NCI-H2081 treated with DMSO at 0.1 percent for 48 hours (cell line): Measurements from ENCODE around the gene GUCY2F.
A peak's percentile ranks its signal among the peaks of the same experiment; 100 is the strongest.

Experiments used
- DNase-seq: peaks from one replicate; lab custom pipeline; 2025; lab: John Stamatoyannopoulos, UW

Gene GUCY2F

DNA sequence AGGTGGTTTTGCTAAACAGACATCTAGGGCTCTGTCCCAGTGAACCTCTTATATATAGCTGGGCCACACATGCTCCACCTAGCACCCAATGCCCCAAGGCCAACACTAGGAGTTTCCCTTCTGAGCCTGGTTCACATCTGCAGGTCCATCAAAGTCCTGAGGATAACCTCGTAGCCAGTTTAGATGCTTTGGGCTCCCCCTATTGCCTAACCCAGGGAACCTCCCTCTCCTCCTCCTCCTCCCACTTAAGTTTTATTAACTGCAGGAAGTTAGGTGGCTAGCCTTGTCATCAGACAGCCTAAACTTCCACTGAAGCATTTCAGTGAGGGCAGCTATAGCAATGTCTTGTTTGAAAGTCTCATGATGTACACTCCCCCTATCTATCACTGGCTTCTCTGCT, 88.0 kb downstream of the GUCY2F start:
- no peak for DNase-seq

DNA sequence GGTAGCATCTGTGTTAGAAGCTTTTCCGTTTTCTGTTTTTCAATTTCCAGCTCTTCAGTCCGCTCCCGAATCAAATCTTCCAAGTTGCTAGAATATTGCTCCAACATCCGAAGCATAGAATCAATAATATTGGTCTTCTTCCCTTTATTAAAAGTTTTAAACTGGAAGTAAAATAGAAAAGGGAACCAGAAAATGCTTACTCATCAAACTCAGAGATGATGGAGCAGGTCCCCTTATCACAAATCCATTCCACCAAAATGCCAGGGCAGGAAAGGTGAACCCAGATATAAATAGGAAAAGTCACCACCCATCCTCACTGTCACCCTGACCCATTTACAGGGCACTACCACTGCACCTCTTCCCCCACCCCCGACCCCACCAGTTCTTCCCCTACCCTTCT, 89.0 kb downstream of the GUCY2F start:
- DNase-seq = no peak

DNA sequence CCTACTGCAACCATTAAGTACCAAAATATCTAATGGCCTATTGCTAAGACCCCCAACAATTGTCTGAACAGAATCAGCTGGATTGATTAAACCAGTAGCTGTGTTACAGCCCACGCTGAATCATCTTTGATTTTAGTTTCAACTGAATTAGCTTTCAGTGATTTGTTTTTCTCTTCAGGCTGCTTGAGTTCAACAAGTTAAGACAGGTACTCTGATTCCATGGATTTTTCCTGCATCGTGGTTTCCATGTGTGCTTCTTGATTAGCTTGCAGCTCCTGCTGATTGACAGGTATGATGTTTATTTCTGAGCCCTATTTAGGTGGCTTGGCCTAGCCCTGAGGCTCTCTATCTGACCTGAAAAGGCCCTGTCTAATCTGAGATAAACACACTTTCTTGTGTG, 91.3 kb downstream of the GUCY2F start:
- DNase-seq = no peak

DNA sequence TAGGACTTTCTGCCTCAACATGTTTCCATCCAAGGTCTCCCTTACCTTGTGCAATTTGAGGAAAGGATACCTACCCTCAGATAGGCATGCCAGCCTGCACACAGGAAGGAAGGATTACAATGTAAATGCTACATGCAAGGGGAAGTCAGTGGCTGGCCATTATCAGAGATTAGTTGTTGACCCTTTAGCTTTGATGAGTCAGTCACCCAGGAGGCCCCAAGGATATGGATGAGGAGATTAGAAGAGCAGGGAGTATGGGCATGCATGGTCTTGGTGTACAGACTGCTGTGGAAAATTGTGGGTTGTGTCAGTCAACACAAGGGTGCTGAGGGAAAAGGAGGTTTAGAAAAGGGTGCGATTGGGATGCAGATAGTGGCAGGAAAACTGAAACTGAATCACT, 92.0 kb downstream of the GUCY2F start:
- no peak for DNase-seq

DNA sequence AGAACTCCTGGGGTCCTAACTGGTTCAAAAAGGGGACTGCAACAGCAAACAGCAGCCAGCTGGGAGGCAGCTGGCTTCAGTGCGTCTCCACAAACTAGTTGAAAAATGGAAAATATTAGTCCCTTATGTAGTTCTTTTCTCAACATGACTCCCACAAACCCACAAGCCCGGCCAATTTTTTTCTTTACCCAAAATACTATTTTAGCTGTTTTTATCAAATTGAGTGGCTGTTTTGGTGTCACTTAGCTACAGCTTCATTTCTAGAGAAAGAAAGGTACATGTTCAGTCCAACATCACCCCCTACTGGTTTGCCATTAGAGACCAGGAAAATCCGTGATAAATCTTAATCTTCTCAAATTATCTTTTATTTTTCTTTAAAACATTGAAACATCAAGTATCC, 97.2 kb downstream of the GUCY2F start:
- peak; percentile 8 for DNase-seq

DNA sequence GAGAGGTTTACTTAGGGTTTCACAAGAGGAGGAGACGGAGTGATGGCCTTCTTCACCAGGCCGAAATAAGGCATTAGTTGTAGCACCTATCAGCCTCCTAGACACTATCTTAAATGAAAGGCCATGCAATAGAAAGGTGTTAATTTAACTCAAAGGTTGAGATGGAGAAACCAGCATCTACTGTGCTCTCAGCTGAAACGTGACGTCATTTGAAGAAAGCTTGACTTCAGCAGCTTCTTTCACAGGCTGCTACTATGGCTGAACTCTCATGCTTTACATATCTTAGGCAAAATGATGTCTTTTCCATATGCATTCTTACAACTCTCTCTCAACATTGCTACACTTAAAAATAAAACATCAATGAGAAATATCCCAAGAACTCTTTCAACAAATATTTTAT, 99.6 kb downstream of the GUCY2F start:
- no peak for DNase-seq

DNA sequence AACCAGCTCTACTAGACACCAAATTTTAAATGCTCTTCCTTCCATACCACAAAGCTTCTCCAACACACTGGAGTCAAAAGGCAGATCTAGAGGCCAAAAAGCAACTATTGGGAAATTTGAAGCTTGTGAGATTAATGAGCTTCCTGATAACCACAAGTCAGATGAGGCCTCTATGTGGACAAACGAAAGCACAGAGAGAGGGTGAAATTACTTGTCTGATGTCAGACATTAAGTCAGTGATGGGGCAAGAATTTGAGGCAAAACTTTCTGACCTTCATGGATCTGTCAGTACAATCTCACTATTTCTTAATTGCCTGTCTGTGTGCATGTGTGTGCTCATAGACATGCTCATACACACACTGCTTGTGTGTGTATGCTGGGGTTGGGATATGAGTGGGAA, 103.6 kb downstream of the GUCY2F start:
- no peak for DNase-seq

DNA sequence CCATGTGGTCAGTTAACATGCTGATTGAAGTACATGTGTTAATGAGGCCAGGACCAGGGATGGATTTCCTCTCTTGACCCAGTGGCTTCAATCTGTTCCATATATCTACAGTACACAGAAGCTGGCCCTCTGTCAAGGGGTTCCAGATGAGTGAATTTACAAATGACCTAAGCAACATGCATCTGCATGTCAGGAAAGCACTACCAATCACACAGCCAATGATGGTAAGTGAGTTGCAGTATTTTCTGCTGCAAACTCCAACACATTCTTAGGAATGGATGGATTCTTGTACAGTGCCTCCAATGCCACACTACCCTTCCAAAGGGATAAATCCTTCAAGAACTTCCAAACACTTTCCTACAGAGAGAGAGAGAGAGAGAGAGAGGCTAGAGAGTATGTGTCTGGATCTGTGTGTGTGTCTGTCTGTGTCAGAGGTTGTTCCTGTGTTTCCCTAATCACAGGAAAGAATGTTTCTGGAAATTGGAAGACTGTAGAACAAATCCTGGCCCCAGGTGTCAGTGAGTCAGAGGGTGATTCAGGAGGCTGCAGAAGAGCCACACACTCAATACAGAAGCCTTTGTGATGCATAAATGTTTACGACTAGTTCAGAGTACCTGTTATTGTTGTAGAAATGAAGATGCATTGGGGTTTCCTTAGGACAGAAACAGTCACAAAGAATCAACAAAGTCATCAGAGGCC, 107.5 kb downstream of the GUCY2F start:
- no peak for DNase-seq

DNA sequence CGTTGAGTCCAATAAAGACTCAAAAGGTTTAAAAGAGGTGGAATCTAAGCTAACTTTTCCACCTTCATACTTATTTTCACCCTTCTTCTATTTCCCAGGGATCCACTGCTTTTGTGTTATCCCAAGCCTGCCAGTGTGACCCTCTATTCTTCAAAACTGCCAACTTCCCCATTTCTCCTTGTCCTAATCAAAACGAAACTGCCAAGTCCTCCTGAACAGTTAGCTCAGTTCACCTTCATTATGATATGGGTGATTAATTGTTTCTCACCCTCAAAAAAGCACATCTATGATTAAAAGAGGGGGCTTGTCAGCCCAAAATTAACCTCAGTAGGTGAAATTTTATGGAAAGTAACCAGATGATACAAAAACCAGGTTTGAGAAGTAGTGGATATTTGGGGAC, 108.4 kb downstream of the GUCY2F start:
- no peak for DNase-seq

DNA sequence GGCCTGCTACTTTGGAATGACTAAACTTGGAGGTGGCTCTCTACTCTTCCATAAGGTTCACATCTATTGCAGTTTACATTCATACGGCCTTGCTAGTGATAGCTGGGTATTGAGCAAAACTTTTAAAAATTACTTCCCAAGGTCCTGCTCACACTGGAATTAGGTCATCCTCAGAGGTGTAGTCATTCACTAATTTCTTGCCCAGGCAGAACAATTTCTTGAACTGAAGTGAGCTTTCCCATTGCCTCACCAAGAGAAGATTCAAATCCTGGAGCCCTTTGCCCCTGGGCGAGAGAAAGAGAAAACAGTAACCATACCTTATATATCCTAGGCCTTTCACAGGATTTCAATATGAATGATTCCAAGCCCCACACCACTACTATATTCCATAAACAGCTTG, 109.2 kb downstream of the GUCY2F start:
- no peak for DNase-seq

DNA sequence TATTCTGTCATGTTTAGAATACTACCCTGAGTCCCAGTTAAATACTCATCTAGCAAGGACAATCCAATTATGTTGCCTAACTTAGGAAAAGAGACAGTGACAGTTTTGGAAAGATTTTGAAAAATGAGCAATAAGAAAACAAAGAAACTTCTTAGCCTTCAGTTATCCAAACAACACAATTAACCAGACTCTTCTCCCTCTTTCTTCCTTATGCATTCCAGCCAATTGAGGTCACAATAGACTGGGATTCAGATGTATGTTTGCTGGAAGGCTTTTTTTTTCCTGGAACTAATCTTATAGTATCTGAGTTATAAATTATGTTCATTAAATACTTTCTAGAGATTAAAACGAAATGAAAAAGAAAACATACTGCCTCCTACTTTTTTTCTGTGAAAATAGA, 109.6 kb downstream of the GUCY2F start:
- no peak for DNase-seq

DNA sequence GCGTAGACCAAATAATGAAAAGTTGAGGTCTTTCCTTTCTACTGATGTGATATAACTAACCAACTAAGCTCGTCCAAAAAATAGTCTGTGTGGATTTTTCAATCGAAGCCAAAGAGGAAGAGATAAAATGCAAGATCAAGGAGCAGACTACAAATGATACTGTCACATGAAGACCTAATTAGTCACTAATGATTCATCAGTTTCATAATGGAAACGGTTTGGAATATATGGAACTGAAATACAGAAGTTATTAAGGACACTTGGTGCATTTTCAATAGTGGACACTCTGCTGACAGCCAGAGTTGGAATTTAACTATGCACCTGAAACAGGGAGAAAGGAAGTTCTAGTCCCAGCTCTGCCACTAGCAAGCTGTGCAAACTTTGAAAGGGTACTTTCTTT, 119.8 kb downstream of the GUCY2F start:
- no peak for DNase-seq

DNA sequence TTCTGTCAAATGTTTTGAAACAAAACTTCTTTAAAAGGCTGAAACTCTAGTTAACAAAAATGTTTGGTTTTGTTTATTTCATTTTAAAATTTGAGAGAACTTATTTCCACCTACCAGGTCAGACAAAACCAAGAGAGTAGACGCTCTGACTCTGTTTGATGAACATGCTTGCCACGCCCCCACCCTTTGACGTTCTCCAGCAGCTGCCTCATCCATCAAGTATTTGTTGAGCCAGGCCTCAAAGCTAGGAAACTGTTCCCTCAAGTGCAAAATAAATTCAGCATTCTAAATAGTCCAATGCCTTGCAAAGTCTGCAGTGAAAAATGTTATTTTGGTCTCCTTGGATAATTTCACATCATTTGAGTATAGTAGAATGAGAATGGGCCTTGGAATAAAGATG, 121.6 kb downstream of the GUCY2F start:
- no peak for DNase-seq

DNA sequence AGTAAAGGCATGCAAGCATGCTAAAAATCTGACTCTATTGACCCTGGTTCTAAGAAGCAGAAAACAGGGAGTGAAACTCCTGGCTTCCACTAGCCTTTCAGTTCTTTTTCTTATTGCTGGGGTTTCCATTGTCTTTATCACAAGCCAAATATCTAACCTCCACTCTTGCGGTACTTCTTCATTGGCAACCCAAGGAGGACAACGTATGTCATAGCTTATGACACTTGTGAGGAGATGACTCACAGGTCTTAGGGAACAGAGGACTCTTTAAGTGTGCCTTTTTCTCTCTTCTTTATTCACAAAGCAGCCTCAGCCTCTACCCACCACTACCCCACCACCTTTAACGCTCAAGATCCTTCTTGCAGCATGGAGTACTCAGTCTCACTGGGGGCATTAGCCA, 124.2 kb downstream of the GUCY2F start:
- DNase-seq = no peak

DNA sequence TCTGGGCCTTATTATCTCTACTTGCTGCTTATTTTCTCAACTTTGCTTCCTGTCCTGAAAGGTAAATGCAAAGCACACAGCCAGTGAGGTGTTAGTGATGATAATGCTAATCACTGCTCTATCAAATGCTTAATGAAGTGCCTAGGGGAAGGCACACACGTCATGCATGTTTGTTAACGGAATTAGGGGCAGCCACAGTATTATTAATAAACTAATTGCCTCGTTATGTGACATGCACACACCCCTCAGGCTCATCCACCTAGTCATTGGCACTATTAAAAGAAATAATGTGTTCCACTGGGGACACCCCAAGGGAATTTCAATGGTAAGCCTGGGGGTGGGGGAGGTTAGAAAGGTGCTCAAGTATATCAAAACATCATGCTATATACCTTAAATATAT, 125.2 kb downstream of the GUCY2F start:
- no peak for DNase-seq

DNA sequence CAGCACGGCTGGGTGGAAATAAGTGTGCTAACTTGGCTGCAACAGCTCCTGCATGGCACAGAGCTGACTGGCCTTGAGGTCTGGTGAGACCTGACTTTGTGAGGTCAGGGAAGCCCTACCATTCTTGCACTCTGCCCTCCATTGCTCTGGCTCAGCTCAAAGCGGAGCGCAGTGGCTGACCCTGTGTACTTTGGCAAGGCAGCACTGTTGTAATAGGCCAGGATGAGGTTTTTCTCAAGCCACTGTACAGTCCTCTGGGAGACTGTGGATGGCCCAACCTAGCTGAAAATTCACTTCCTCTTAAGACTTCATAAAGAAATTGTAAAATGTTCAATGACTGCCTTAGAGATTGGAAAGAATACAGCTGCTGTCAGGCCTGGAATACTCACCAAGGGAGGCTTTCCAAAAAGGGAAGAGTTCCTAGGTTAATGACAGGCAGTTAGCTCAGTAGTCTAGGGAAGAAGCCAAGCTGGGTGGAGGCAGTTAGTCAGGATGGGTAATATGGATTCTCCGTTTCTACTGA, 129.8 kb downstream of the GUCY2F start:
- DNase-seq = no peak

DNA sequence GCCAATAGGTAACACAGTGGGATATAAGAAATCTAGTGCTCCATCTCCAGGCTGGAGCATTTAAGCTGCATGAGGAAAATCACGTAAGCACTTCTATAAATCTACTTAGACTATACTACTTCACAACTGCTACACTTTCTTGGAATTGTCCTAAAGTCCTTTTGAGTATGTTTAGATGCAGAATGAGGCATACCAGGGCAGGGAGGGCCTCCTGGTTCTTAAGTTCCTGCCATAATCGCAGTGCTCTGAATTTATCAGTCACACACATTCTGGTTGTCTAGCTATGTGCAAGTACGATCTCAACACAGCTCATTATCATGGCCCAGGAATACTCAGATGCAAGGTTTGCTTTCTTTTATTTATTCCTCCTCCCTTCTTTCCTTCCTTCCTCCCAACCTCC, 130.3 kb downstream of the GUCY2F start:
- DNase-seq = no peak

DNA sequence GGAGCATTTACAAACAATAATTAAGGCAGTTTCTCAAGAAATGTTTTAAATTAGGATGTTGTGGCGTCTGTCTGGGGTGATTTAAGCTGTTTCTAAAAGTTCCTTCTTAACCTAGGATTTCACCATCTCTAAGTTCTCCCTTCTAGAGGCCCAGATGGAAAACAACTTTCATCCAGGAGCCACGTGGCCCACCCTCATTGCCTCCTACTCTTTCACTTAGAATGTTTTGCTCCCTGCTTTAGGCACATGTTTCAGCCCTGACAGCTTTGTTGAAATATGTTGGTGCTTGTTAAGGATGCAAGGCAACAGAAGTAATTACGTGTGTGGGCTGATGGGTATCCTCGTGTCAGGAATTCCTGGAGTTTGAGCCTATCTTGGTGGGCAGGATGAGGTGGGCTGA, 131.3 kb downstream of the GUCY2F start:
- DNase-seq = no peak

DNA sequence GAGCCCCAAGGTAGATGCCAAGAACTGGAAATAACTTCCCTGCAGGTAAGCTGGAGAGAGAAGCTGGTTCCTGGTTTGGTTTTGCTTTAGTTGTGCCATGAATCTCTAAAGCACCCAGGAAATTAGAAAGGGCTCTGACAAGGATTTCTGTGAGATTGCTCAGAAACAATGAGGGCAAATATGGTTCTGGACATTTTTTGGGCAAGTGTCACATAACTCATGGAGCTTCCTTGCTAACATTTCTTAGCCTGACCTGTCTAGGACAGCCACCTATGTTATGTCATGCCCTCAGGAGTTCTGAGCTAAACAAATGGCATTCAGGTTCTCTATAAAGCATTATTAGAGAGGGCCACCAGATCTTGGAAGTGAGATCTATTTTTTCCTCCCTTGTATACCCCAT, 131.8 kb downstream of the GUCY2F start:
- no peak for DNase-seq

DNA sequence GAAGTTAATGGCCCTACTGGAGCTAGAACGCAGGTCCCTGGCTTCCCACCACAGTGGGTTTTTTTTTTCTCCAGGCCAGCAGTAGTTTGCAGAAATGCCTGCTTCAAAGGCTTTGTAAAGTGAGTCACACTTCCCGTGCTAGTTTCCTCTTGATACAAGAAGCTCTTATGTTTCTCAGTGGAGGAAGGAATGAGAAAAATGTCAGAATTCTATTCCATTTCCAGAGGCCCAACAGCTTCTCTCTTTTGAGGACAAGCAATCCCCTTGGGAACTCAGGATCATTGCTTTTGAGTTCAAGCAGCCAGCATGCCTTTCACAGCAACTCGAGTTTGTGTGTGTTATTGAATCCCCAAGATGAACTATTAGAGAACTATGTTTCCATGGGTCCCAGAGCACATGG, 134.3 kb downstream of the GUCY2F start:
- no peak for DNase-seq

DNA sequence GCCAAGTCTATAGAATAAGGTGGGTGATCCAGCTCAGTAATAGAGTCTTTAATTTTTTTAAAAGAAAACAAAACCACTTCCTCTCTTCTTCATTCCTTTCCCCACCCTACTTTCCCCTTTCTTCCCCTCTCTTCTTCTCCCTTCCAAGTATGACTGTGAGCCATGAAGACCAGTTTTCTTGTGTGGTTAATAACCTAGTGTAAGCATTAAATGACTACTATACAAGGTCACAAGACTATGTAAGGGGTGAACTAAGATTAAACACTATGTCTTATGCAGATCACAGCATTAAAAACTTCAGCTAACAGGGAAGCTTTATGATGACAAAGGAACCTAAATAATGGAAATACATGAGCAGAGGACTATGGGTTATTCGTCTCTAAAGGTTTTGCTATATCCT, 135.4 kb downstream of the GUCY2F start:
- DNase-seq = no peak

DNA sequence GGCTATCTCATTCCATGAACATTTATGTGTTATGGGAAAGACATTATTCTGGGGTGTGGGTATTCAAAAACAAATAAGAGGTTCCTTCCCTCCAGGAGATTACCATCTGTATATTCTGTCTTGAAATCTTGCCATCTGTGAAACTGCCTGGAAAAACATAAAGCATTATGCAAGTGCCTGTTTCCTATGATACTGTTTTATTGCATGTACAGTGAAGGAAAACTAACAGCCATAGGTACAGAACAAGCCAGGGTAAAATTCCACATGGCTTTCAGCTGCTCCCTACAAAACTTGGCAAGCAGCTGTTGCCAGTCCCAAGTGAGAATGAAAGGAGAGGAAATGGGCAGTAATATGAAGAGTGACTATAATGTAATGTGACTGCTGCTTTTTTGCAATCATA, 136.0 kb downstream of the GUCY2F start:
- DNase-seq = no peak

DNA sequence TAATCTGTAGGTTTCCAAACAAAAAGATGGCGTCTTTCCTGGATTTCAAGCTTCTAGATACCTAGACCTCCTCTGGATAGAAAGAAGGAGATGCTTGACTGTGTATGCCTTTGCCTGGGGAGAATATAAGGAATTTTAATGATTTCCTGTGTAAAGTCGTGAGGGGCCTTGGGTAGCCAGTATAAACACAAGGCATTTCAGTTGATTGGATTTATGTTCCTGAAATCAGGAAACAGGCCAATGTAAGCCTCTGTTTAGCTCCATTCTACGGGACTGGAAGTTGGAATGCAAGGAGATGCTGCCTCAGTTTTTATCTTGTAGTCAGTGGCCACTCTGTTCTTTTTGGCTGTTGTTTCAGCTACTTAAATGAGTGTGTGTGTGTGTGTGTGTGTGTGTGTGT, 137.2 kb downstream of the GUCY2F start:
- no peak for DNase-seq

DNA sequence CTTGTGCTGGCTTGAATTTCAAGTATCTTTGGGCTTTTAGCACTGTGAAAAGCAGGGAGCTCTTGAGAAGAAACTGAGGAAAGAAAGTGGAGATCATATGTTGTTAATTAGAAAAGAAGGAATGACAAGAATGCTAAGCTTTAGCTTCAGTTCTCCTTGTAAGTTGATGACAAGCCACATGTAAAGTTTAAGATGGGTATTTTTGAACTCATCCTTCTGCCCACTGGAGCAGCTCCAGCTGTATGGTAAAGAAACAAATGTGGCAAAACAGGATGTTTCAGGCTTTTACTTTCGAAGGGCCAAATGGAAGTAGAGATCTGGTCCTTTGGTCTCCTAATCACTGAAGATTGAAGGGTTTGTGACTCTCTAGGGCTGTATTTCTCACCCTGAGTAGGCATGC, 137.8 kb downstream of the GUCY2F start:
- DNase-seq = no peak

DNA sequence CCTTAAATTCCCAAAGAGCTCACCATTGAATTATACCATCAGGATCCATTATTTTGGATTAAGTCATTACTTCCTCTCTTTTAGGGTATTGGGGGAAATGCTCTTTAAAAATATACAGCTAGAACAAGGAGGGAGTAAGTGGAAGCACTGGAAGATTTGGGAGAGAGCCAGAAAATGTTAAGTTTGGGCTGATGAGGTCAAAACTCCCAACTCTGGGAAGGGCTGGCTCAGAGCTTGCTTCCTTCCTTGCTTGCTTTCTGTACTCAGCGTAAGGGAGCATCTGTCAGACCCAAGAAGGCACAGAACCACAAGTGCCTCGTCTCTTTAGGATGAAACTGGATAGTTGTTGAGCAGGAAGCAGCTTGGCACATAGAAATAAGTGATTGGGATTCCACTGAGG, 138.2 kb downstream of the GUCY2F start:
- DNase-seq = no peak
